HG03196 (cell line): ENCODE measurements around the gene TWF2.
"Not testable (repeated sequence)": the region's sequence is repeated elsewhere in the genome, so short reads cannot be mapped to it uniquely, and the experiment has no call there.

Experiments
- ATAC-seq: cut with Tn5 transposase; IDR thresholded peaks from one replicate; pipeline ENCODE4 v1.9.1; 2021; ENCODE audit not compliant: unreplicated experiment

Gene TWF2

DNA sequence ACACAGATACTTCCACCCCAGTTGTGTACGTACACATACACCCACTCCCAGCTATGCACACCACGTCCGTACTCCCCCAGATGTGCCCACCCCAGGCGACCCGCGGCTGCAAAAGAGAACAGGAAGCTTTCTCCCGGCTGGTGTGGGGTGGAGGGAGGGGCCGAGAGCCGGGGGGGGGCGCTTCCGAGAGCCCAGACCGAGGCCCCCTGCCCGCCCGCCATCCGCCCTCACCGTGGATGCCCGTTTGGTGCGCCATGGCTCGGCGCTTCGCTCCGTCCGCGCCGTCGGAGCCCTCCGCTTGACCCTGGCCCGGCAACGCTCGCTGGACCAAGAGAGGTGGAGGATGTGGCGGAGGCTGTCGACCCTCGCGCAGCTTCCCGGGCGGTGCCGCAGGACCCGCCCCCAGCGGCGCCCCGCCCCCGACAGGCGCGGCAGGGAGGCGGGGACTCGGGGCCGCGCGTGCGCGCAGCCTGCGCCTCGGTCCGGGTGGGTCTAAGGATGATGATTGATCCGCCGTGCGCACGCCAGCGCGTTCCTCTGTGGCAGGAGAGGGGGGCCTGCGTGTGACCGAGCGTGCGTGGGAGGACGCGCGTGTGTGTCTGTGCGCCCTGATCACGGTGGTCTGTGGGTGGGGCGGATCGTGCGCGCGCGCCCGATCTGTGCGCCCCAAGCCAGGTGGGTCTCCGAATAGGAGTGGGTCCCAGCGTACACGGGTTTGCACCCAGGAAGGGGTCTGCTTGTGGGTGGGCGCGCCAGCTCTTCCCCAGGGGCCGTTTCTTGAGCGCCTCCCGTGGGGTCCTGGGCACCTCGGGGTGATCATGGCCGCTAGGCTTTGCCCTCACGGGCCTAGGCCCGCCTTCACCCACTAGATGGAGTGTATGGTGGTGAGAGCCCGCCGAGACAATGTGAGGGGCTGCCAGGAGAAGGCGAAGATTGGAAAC is at the start of gene TWF2:
Gene TWF2, minus strand, starts transcription at position 398 of the 941 bp plus-strand sequence. Its CDS starts 142 bp downstream, at position 256.
- ATAC-seq, result peak; percentile 65

DNA sequence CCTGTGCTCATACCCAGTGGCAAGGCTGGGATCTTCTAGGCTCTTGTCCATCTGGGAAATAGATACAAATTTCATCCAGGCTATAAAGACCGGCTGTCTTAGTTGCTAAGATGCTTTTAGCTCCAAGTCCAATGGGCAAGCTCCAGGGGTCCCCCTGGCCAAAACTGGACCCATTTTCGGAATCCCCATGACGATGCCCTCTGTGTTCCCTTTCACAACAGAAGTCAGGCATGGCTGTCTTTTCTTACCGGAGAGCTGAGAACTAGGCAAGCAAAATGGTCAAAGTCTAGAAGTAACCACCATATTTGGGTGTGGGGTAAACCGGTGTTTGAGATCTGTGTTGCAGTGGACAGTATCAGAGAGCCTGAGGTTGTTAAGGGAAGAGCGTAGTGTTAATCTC is 49.7 kb upstream of the TWF2 start:
- ATAC-seq, result no peak

DNA sequence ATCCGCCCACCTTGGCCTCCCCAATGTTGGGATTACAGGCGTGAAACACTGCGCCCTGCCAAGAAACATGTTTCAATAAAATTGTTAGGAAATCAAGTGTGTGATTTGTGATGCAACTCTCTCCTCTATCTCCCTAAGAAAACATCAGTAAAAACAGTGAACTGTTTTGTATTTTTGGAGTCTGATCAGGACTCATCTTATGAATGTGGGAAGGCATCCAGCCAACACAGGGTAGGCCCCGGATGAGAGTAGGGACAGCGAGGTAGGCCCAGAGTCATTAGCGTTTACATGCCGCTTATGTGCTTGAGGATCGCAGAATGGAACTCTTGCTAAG is 47.8 kb upstream of the TWF2 start:
- ATAC-seq, result no peak

DNA sequence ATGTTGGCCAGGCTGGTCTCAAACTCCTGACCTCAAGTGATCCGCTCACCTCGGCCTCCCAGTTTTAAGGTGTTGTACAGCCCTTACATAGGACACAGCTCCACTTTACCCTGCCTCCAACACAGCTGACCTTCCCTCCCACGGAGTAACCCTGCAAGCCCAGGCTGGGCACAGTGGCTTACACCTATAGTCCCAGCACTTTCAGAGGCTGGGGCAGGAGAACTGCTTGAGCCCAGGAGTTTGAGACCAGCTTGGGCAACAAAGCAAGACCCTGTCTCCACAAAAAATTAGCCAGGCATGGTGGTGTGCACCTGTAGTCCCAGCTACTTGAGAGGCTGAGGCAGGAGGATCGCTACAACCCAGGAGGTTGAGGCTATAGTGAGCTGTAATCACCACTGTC is 45.1 kb upstream of the TWF2 start:
- not testable (repeated sequence) for ATAC-seq

DNA sequence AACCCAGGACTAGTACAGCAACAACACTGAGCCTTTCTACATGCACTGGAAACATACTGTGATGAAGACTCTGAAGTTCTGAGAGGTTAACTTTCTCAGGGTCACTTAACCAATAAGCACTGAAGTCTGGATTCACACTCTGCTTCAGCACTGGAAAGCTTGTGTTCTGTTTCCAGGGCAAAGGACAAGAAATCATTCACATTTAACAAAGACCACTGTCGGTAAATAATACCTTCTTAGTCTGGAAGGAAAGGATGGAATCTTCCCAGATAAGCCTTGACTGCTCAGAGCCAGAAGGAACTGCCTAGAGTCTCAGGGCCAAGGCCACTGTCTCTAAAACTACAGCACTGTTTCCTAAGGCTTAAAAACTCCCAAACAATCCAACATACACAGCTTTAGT is 44.3 kb upstream of the TWF2 start:
- no peak for ATAC-seq

DNA sequence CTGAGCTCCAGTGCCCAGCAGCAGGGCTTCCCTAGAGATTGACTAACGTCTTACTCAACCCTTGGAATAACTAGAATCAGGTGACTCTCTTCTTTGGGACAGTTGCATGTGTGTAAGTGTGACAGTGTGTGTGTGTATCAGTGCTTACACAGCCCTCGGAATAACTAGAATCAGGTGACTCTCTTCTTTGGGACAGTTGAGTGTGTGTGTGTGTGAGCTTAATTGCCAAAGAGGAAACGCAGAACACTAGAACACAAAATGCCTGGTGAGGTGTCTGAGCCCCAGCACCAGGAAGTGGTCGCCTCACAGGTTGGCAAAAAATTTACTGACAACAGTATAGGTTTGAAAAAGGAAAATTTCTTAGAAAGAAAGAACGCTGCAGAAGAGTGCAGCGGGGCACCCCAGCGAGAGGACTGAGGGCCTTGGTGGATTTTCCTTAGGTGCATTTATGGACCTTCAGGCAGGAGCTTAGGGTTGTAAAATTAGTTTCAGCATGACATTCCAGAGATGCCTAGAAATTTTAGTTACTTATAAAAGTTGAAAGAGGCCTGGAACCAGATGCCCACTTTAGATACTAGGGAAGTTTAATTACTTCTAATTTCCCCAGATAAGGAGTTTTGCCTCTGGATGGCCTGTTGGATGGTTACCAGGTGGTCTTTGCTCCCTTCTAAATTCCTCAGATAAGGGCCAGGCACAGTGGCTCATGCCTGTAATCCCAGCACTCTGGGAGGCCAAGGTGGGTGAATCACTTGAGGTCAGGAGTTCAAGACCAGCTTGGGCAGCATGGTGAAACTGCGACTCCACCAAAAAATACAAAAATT is 43.2 kb upstream of the TWF2 start:
- ATAC-seq, result no peak

DNA sequence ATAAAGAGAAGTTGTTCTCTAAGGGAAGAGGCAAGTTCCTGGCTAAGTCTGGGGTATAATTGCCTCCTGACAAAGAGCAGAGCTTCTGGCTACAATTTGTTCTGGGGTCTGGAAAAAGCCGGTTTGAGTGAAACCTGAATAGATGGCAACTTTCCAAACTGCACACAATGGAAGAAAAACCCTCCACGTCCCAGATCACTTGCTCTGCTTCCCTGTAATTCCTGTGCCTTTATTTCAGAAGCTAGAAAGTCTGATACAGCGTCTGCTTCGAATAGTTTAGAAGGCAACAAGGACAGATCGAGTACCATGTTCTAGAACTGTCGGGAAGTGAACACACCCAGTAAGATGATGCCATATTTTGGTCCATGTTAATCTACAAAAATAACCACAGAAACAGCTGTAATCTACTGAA is 41.1 kb upstream of the TWF2 start:
- ATAC-seq, result no peak

DNA sequence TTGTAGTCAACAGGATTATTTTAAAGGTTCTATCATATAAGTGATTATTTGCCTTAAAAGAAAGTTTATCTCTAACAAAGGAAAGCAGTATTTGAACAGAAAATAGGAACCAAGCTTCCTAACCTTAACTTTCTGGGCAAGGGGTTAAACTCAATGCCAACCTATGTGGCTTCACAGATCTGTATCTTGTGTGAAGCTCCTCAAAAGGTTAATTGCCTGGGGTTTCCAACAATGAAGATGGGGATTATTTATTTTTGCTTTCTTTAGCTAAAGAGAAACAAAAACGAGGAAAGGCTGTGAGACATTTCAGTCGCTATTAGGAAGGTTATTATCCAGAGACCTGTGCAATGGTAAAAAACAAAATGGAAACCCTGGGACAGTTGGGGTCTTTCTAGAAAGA is 40.6 kb upstream of the TWF2 start:
- no peak for ATAC-seq

DNA sequence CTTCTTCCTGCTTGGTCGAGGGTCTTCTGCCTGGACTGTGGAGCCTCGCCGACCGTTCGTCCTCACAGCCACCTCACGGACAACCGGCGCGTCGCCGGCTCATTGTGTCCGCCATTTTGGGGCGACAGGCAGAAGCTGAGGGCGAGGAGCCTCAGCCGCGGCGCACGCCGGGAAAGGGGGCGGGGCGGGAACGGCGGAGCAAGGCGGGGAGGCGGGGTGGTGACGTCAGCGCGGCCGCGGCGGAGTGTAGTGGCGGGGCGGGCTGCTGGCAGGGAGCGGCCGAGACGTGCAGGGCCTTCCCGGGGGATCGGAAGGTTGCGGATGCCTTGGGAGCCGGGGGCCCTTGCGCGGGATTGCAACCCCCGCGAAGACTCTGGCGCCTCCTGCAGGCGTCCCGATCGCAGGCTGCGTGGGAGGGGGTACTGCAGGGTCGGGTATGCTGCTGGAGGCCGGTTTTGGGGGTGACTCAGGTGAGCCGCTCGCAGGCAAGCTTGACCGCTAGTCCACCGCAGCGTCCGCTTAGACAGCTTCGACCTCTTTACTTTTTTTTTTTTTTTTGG is 39.6 kb upstream of the TWF2 start, which contains the start of gene WDR82:
Gene WDR82, minus strand, starts transcription at position 140 of the 560 bp plus-strand sequence. CDS start 288 bp downstream, outside the sequence.
- peak; percentile 80 for ATAC-seq

DNA sequence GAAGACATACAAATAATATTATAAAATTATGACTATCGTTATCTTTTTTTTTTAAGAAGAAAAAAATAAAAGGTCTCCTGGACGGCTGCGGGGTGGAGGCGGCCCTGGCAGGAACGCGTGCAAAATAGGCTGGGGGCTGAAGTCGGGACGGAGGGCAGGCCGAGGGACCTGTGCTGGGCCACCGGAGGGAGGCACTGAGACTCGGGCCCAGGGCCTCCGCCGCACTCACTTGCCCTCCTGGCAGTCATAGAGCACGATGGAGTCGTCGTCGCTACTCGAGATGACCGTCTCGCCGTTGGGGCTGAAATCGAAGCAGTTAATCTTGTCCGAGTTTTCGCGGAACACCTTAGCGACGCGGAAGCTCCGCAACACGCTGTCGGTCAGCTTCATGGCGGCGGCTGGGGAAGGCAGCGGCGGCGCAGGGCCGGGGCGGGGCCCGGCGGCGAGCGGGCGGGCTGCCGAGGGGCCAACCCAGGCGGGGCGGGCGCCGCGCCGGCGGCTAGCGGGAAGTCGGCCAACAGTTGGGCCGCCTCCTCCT is 39.1 kb upstream of the TWF2 start:
- peak; percentile 51 for ATAC-seq

DNA sequence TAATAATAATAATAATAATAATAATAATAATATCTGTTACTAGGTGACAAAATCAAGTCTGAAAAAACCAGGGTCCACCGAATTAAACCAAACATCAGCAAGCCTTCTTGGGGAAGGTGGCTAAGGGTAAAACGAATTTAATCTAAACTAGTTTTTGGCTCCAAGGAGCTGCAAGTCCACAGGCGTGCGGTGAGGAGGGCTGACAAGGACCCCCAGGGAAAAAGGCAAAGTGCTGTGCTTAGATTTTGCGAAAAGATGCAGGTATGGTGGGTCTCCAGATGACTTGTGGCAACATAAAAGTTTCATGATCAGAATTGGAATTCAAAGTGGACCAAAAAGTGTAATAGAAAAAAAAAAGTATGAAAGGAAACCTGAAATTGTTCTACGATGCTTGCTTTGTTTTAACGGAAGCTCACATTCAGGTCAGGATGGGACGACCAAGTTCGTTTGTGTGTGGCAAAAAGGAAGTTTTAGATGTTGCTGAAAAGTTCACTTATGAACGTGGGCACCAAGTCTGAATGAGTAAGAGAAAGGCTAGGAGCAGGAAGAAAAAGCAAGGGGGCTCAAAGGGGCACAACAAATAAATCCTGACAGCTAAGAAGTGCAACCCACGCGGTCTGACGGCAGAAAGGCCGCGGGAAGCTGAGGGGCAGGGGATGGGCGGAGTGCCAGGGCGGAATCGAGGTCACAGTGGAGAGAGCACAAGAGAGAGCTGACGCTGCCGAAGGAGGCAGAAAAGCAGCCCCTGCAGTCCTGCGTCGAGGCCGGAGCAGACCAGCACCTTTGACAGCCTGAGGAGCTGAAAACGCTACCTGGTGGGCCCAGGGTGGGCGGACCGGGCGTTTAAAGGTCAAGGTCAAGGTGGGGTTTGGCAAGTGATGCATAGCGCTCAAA is 38.4 kb upstream of the TWF2 start:
- ATAC-seq, result no peak

DNA sequence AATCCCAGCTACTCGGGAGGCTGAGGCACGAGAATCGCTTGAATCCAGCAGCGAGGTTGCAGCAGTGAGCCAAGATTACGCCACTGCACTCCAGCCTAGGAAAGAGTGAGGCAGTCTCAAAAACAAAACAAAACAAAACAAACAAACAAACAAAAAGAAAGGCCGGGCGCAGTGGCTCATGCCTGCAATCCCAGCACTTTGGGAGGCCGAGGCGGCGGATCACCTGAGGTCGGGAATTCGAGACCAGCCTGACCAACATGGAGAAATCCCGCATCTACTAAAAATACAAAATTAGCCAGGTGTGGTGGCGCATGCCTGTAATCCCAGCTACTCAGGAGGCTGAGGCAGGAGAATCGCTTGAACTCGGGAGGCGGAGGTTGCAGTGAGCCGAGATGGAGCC is 35.8 kb upstream of the TWF2 start:
- ATAC-seq, result not testable (repeated sequence)

DNA sequence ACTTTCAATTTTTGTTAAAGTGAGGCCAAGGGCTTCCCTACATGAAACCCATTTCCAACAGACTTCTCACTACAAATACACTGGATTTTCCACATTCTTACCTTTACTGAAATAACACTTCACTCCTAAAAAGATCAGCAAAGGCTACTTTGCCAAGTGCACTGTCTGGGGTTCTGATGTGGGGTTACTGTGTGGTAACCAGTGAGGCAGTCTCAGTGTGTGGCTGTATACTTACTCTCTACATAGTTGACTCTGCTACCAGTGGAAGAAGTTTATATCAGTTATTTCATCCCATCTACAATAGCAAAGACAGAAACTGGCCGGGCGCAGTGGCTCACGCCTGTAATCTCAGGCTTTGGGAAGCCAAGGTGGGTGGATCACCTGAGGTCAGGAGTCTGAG is 33.9 kb upstream of the TWF2 start:
- no peak for ATAC-seq

DNA sequence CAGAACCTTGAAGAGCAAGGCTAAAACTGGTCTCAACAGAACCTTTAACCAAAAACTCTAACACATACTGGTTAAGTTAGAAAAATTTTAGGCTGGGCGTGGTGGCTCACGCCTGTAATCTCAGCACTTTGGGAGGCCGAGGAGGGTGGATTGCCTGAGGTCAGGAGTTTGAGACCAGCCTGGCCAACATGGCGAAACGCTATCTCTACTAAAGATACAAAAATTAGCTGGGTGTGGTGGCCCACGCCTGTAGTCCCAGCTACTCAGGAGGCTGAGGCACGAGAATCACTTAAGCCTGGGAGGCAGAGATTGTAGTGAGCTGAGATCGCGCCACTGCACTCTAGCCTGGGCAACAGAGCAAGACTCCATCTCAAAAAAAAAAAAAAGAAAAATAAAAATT is 33.2 kb upstream of the TWF2 start:
- ATAC-seq, result not testable (repeated sequence)

DNA sequence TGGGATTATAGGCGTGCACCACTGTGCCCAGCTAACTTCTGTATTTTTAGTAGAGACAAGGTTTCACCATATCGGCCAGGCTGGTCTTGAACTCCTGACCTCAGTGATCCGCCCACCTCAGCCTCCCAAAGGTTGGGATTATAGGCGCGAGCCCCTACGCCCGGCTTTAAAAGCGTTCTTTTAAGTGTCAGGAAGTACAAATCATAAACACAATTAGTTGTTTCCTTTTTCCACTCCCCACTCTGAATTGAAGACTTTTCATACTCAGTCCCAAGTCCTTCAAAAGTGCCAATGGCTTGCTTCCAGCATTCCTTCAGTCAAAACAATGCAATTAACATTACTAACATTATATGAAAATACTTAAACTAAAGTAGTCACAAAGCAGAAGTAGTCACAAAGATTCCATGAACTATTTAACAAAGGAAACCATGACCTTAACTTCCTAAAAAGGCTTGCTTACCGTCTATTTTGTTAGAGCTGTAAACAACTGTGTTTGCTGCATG is 31.3 kb upstream of the TWF2 start:
- ATAC-seq, result no peak

DNA sequence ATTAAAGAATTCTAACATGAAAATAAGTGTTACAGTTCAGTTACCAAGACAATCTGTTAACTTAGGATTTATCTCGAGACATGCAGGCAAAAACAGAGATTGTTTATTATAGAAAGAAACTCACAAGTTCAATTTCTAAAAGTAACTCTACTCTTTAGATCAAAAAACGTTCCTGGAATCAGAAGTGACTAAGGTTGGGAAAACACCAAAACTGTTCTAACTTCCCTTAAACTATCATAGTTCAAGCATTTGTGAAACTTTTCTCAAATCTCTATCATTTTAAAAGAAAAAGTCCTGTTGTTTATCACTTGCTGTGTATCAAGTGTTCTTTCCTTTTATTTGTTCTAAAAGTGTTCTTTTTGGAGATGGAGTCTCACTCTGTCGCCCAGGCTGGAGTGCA is 30.8 kb upstream of the TWF2 start:
- no peak for ATAC-seq

DNA sequence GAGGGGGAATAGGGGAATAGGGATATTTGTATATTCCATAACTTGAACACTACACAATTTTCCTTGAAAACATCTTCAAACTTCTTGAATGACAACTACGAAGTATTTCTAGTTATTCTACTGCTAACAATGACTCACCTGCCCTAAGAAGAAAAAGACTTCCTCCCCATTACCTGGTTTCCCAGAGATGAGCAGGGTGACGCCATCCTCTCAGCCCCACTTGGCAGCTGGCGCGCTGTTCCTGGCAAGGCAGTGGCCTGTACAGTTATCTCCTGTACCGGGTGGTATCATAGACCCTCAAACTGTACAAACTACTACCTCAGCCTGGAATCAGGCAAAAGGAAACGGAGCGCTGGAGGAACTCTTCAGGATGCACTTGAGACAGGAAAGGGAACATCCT is 29.1 kb upstream of the TWF2 start:
- no peak for ATAC-seq

DNA sequence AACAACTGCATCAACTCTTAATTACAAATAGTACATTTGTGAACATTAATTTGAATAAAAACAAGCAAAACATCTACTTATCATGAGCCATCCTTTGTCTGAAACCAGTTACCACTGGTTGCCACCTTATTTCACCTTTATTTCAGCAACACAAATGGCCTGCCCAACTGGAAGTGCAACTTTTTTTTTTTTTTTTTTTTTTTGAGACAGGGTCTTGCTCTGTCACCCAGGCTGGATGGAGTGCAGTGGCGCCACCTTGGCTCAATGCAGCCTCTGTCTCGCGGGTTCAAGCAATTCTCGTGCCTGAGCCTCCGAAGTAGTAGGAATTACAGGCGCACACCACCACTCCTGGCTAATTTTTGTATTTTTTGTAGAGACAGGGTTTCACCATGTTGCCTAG is 26.4 kb upstream of the TWF2 start:
- no peak for ATAC-seq

DNA sequence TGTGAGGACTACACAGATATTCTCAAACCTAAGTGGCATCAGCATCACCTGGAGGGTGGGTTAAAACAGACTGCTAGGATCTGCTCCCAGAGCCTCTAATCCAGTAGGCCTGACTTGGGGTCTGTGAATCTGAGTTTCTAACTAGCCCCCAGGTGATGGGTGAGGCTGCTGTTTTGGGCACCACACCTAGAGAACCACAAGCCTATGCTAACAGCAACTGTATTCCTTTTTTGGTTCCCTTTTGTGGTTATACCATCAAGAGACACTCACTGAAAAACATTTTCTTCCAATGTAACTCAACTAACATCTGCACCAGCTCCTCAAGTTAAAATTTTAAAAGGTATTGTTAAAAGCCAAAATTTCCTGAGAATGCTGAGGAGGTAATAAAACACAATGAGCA is 23.5 kb upstream of the TWF2 start:
- ATAC-seq, result no peak

DNA sequence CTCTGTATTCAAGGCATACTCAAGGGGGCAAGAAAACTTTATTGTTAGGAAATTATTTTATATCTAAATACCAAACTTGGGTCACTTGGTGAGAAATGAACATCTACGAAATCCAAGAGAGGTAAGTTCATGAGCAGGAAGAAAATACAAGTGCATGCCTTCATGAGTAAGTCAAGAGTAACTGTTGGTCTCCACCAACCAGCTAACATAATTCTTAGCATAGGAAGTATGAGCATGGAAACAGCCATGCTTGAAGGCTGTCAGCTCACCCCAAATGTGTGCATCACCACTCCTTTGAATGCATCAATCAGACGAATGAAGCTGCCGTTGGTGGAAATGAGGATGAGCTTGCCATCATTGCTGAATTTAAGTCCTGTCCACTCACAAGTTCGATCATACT is 20.5 kb upstream of the TWF2 start:
- ATAC-seq, result no peak
